Vagina (tissue), 2 donors: ENCODE data around the gene MIGA2. TPM values are rescaled to one million over a fixed set of nuclear protein-coding genes. Genes with fewer than 3 reads are reported as not detected.

Experiments
- DNase-seq, 2 donors: peaks; one replicate each; pipeline ENCODE4 v3.0.0-alpha.2; 2017; ENCODE audit errors: extremely low spot score in 2 of 2
- H3K27ac ChIP-seq: fragments of 200-600 bp; sonication (generic); one replicate; pipeline ENCODE4 v1.5.1; 2019
- H3K27me3 ChIP-seq: fragments of 200-600 bp; sonication (generic); one replicate; pipeline ENCODE4 v1.5.1; 2019
- H3K36me3 ChIP-seq, 2 donors: fragments of 200-600 bp; sonication (generic); one replicate each; pipeline ENCODE4 v1.5.1; 2017 to 2019
- H3K4me1 ChIP-seq: fragments of 200-600 bp; sonication (generic); one replicate; pipeline ENCODE4 v1.5.1; 2019
- H3K4me3 ChIP-seq, 2 donors: fragments of 200-600 bp; sonication (generic); 1 replicate in 1 of 2; 2 replicates in 1 of 2; pipeline ENCODE4 v1.5.1; 2016 to 2019
- H3K9me3 ChIP-seq: fragments of 200-600 bp; sonication (generic); one replicate; pipeline ENCODE4 v1.5.1; 2019
- CTCF ChIP-seq, 3 experiments: fragments of 450-650 bp in 2 of 3; fragments of 200-600 bp in 1 of 3; sonication (generic) in 1 of 3; IDR thresholded peaks; one replicate each; pipeline ENCODE4 v1.5.1; 2017 to 2019; ENCODE audit warnings: antibody characterized with exemption in 3 of 3, mild to moderate bottlenecking in 2 of 3, moderate library complexity in 2 of 3
- POLR2A ChIP-seq, 2 donors: fragments of 450-650 bp; IDR thresholded peaks; one replicate each; pipeline ENCODE4 v1.6.1; 2017; ENCODE audit warnings: antibody characterized with exemption in 2 of 2, mild to moderate bottlenecking in 2 of 2, moderate library complexity in 2 of 2
- POLR2AphosphoS5 ChIP-seq, 2 donors: sonication (generic); formaldehyde crosslinking; IDR thresholded peaks; one replicate each; pipeline ENCODE4 v1.9.0; 2017; ENCODE audit warnings: antibody characterized with exemption in 2 of 2, mild to moderate bottlenecking in 2 of 2, low read depth in 1 of 2; ENCODE audit not compliant: insufficient read depth in 1 of 2
- intact Hi-C: fragments of 100-400 bp; cut with DNase I; formaldehyde crosslinking; loops from one replicate; pipeline ENCODE4 v1.15.1; 2023
- total RNA-seq: library from RNA; depleted of rRNA; stranded (reverse); fragments of >200 nt; gene quantifications from one replicate; pipeline ENCODE4 v1.2.3, GENCODE V29; 2016

The MIGA2 gene
- total RNA-seq, 1 donor from 2014 or later, result 35.1 TPM

- DNase-seq, result no peak
- Histone ChIP-seq H3K9me3 (no peaks in the 10 kb centered on the region), H3K36me3 (peaks cover 0 to 20% of the 10 kb centered on the region in 2 donors), H3K27ac (no peak overlapping the region), H3K4me1 (no peaks in the 10 kb centered on the region), H3K4me3 (no peak overlapping the region), H3K27me3 (no peaks in the 10 kb centered on the region)
- intact Hi-C loops, result no loop called here
- no peak for TF ChIP-seq POLR2AphosphoS5 (IDR thresholded peaks at IDR 0.05; ENCODE audit: insufficient read depth in 1 of 2, low read depth in 1 of 2)
- no peak for TF ChIP-seq CTCF (IDR thresholded peaks at IDR 0.05)
- no peak for TF ChIP-seq POLR2A (IDR thresholded peaks at IDR 0.05)
Measured at GRCh38 chr9:129095170-129095667, 58.8 kb downstream of the MIGA2 start.

DNA sequence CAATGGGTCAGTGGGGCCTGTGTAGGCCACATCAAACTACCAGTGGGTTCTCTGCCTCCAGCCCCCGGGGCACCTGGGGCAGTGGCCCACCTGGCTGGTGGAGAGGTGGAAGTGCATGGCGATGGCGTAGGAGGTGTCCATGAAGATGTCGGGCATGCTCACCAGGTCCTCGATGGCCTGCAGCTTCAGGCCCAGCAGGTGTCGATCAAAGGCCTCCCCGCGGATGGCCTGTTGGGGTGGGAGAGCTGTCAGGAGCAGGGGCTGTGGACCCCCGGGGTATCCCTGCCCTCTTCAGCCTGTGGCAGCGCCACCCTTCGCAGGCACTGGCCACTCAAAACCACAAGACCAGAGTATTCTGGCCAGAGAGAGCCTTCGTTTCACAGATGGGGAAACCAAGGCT lies 59.5 kb downstream of the MIGA2 start:
- Histone ChIP-seq H3K27ac (no peak overlapping the region), H3K4me1 (no peaks in the 10 kb centered on the region), H3K36me3 (peaks cover 0 to 20% of the 10 kb centered on the region in 2 donors), H3K9me3 (no peaks in the 10 kb centered on the region), H3K4me3 (no peak overlapping the region), H3K27me3 (no peaks in the 10 kb centered on the region)
- no peak for TF ChIP-seq CTCF (IDR thresholded peaks at IDR 0.05)
- no peak for TF ChIP-seq POLR2AphosphoS5 (IDR thresholded peaks at IDR 0.05; ENCODE audit: insufficient read depth in 1 of 2, low read depth in 1 of 2)
- no peak for TF ChIP-seq POLR2A (IDR thresholded peaks at IDR 0.05)
- no peak for DNase-seq
- intact Hi-C loops, result no loop called here

GRCh38 chr9:129097671-129098306 lies 61.4 kb downstream of the MIGA2 start:
- intact Hi-C loops, result no loop called here
- DNase-seq, result no peak
- Histone ChIP-seq H3K9me3 (no peaks in the 10 kb centered on the region), H3K4me3 (no peak overlapping the region), H3K4me1 (no peaks in the 10 kb centered on the region), H3K36me3 (peaks cover 0 to 20% of the 10 kb centered on the region in 2 donors), H3K27me3 (no peaks in the 10 kb centered on the region), H3K27ac (no peak overlapping the region)
- TF ChIP-seq CTCF (IDR thresholded peaks at IDR 0.05), result no peak
- no peak for TF ChIP-seq POLR2A (IDR thresholded peaks at IDR 0.05)
- no peak for TF ChIP-seq POLR2AphosphoS5 (IDR thresholded peaks at IDR 0.05; ENCODE audit: insufficient read depth in 1 of 2, low read depth in 1 of 2)

DNA sequence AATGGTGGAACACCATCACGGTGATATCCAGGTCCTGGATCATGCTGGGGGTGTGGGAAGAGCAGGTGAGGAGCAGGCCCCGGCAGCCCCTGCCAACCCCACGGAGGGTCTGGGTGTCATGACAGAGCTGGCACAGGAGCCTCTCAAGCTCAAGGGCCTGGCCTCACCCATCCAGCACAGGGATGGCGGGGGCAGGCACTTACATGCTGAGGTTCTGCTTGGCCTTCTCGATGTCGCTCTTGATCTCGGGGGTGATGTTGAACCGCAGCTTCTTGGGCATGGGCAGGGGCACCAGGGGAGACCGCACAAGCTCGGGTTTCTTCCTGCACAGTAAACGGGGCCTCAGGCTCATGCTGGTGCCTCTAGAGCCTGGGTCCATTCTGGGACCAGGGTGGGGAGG lies 61.9 kb downstream of the MIGA2 start:
- no peaks in the 10 kb centered on the region for H3K9me3 ChIP-seq
- intact Hi-C loops, result no loop called here
- H3K27me3 ChIP-seq, result no peaks in the 10 kb centered on the region
- peaks cover 0 to 20% of the 10 kb centered on the region in 2 donors for H3K36me3 ChIP-seq
- H3K4me1 ChIP-seq, result no peaks in the 10 kb centered on the region
- H3K4me3 ChIP-seq, result no peak overlapping the region
- DNase-seq, result no peak
- H3K27ac ChIP-seq, result no peak overlapping the region
- TF ChIP-seq POLR2AphosphoS5 (IDR thresholded peaks at IDR 0.05; ENCODE audit: insufficient read depth in 1 of 2, low read depth in 1 of 2) (no peak), POLR2A (IDR thresholded peaks at IDR 0.05) (no peak), CTCF (IDR thresholded peaks at IDR 0.05) (no peak)

DNA sequence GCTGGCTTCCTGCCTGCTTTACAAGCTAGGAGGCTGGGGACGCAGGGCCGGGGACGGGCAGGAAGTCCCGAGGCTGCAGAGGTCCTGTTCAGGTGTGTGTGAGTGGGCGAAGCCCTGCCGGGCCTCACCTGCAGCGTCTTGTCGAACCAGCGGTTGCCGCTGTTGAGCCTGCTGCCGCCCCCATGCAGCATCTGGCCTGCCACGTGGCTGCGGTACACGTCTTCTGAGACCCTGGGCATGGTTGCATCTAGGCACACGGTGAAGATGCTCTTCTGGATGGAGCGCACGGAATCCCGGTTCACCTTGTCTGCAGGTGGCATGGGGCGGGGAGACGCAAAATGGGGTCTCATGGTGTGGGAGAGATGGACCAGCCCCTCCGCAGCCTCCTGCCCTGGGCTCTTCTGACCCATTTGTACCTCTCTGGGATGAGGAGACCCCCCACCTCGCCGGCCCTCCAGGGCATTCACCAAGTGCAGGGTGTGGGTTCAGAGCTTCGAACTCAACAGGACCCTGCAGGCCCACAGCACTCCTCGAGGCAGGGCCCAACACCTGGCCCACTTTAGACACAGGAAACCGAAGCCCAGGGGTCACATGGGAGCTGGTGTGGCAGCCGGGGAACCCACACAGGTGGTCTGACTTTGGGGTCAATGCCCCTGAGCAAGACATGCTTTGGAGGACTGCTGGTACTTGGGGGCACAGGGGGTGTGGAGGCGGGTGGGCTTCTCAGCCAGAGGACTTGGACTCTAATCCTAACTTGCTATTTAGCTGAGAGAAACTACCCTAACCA lies 64.2 kb downstream of the MIGA2 start:
- Histone ChIP-seq H3K4me1 (no peaks in the 10 kb centered on the region), H3K9me3 (no peaks in the 10 kb centered on the region), H3K36me3 (peaks cover 0 to 15% of the 10 kb centered on the region in 2 donors), H3K4me3 (no peak overlapping the region), H3K27me3 (no peaks in the 10 kb centered on the region), H3K27ac (no peak overlapping the region)
- intact Hi-C loops, result no loop called here
- TF ChIP-seq POLR2AphosphoS5 (IDR thresholded peaks at IDR 0.05; ENCODE audit: insufficient read depth in 1 of 2, low read depth in 1 of 2) (no peak), POLR2A (IDR thresholded peaks at IDR 0.05) (no peak), CTCF (IDR thresholded peaks at IDR 0.05) (no peak)
- DNase-seq, result no peak
